Osteocyte (in vitro differentiated cells): ENCODE results near the gene ATP7B. TPM values are rescaled to one million over a fixed set of nuclear protein-coding genes. Genes with fewer than 3 reads are reported as not detected.
"Not testable (repeated sequence)": the region's sequence is repeated elsewhere in the genome, so short reads cannot be mapped to it uniquely, and the experiment has no call there.

Experiments used
- DNase-seq: peaks from one replicate; pipeline ENCODE4 v3.0.0; 2021; ENCODE audit warnings: mixed read lengths; ENCODE audit not compliant: unreplicated experiment; ENCODE audit errors: extremely low spot score
- H3K27ac Mint-ChIP-seq: one replicate; pipeline ENCODE4 v1.8.0; 2021; ENCODE audit warnings: mild to moderate bottlenecking, mixed read lengths; ENCODE audit not compliant: unreplicated experiment
- H3K27me3 Mint-ChIP-seq: one replicate; pipeline ENCODE4 v1.8.0; 2021; ENCODE audit warnings: mixed read lengths; ENCODE audit not compliant: unreplicated experiment
- H3K36me3 Mint-ChIP-seq: one replicate; pipeline ENCODE4 v1.8.0; 2021; ENCODE audit warnings: mixed read lengths; ENCODE audit not compliant: unreplicated experiment
- H3K4me1 Mint-ChIP-seq: one replicate; pipeline ENCODE4 v1.8.0; 2021; ENCODE audit warnings: mixed read lengths; ENCODE audit not compliant: unreplicated experiment
- H3K4me3 Mint-ChIP-seq: one replicate; pipeline ENCODE4 v1.8.0; 2021; ENCODE audit warnings: mild to moderate bottlenecking, moderate library complexity, mixed read lengths; ENCODE audit not compliant: unreplicated experiment
- H3K9me3 Mint-ChIP-seq: one replicate; pipeline ENCODE4 v1.8.0; 2021; ENCODE audit warnings: mixed read lengths; ENCODE audit not compliant: unreplicated experiment
- total RNA-seq: library from RNA; stranded (reverse); gene quantifications from 2 replicates; pipeline ENCODE4 v1.2.1, GENCODE V29; 2021
- TF ChIP-seq, protein P1 (sequence below): fragments of 200-600 bp; sonication (generic); IDR thresholded peaks from 2 replicates; pipeline ENCODE4 v1.5.0; 2021; ENCODE audit warnings: antibody characterized with exemption, mild to moderate bottlenecking, moderate library complexity

Gene ATP7B
- total RNA-seq, 1 donor from 2014 or later: 10.4 TPM

DNA sequence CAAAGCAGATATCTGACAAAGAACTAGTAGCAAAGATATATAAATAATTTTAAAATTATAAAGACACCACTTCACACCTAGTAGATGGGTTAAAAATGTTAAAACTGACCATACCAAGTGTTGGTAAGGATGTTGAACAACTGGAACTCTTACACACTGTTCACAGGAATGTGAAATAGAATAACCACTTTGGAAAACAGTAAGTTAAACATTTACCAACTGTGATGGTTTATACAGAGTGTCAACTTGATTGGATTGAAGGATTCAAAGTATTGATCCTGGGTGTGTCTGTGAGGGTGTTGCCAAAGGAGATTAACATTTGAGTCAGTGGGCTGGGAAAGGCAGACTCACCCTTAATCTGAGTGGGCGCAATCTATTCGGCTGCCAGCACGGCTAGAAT, 32.4 kb upstream of the ATP7B start:
- Mint-ChIP-seq H3K4me1 (no peaks in the 10 kb centered on the region), H3K27ac (no peak overlapping the region), H3K36me3 (no peaks in the 10 kb centered on the region), H3K9me3 (peaks cover 5% of the 10 kb centered on the region), H3K4me3 (no peak overlapping the region), H3K27me3 (no peaks in the 10 kb centered on the region)
- no peak for DNase-seq
- TF ChIP-seq, protein P1, sequence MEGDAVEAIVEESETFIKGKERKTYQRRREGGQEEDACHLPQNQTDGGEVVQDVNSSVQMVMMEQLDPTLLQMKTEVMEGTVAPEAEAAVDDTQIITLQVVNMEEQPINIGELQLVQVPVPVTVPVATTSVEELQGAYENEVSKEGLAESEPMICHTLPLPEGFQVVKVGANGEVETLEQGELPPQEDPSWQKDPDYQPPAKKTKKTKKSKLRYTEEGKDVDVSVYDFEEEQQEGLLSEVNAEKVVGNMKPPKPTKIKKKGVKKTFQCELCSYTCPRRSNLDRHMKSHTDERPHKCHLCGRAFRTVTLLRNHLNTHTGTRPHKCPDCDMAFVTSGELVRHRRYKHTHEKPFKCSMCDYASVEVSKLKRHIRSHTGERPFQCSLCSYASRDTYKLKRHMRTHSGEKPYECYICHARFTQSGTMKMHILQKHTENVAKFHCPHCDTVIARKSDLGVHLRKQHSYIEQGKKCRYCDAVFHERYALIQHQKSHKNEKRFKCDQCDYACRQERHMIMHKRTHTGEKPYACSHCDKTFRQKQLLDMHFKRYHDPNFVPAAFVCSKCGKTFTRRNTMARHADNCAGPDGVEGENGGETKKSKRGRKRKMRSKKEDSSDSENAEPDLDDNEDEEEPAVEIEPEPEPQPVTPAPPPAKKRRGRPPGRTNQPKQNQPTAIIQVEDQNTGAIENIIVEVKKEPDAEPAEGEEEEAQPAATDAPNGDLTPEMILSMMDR: no peak

- Mint-ChIP-seq H3K27me3 (no peaks in the 10 kb centered on the region), H3K4me3 (no peak overlapping the region), H3K9me3 (no peaks in the 10 kb centered on the region), H3K27ac (no peak overlapping the region), H3K4me1 (no peaks in the 10 kb centered on the region), H3K36me3 (no peaks in the 10 kb centered on the region)
- DNase-seq: no peak
- TF ChIP-seq, protein P1: no peak
Measured at GRCh38 chr13:52036037-52036436, 24.8 kb upstream of the ATP7B start.

DNA sequence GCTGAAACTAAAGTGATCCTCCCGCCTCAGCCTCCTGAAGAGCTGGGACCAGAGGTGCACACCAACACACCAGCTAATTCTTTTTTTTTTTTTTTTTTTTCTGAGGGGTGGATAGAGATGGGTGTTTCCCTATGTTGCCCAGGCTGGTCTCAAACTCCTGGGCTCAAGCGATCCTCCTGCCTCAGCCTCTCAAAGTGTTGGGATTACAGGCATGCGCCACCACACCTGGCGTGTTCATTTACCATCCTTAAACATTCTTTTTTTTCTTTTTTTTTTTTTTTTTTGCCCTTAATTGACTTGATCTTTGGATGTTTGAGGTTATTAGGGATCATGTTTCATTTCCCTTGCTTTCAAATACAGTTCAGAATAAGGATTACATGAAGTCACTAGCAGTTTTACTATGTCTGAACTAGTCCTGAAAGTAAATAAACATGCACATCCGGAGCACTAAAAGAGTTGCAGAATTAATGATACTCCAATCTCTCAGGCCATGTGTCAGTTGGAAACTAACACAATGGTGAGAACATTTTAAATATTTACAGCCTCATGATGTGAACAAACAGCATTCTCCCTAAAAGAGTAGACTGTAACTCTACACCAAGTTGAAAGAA, 23.5 kb upstream of the ATP7B start:
- Mint-ChIP-seq H3K27ac (no peak overlapping the region), H3K9me3 (no peaks in the 10 kb centered on the region), H3K27me3 (no peaks in the 10 kb centered on the region), H3K4me3 (no peak overlapping the region), H3K4me1 (no peaks in the 10 kb centered on the region), H3K36me3 (peaks cover 8% of the 10 kb centered on the region)
- TF ChIP-seq, protein P1: no peak
- no peak for DNase-seq

- TF ChIP-seq, protein P1: no peak
- no peak overlapping the region for H3K27ac Mint-ChIP-seq
- H3K27me3 Mint-ChIP-seq: no peaks in the 10 kb centered on the region
- no peak for DNase-seq
- H3K4me3 Mint-ChIP-seq: no peak overlapping the region
- H3K4me1 Mint-ChIP-seq: no peaks in the 10 kb centered on the region
- peaks cover 5% of the 10 kb centered on the region for H3K9me3 Mint-ChIP-seq
- H3K36me3 Mint-ChIP-seq: peaks cover 25% of the 10 kb centered on the region
Measured at GRCh38 chr13:52033039-52033438, 21.8 kb upstream of the ATP7B start.

DNA sequence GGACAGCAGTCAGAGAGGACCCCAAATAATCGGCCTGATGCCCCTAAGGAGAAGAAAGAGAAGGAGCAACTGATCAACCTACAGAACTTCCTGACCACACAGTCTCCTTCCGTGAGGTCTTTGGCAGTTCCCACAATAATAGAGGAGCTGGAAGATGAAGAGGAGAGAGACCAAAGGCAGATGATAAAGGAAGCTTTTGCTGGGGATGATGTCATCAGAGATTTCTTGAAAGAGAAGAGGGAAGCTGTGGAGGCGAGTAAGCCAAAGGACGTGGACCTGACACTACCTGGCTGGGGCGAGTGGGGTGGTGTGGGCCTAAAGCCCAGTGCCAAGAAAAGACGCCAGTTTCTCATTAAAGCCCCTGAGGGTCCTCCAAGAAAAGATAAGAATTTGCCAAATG, 19.2 kb upstream of the ATP7B start:
- H3K27me3 Mint-ChIP-seq, H3K4me1 Mint-ChIP-seq, H3K4me3 Mint-ChIP-seq, H3K27ac Mint-ChIP-seq, DNase-seq: not testable (repeated sequence)
- H3K36me3 Mint-ChIP-seq: peaks cover 46% of the 10 kb centered on the region
- peaks cover 20% of the 10 kb centered on the region for H3K9me3 Mint-ChIP-seq

DNA sequence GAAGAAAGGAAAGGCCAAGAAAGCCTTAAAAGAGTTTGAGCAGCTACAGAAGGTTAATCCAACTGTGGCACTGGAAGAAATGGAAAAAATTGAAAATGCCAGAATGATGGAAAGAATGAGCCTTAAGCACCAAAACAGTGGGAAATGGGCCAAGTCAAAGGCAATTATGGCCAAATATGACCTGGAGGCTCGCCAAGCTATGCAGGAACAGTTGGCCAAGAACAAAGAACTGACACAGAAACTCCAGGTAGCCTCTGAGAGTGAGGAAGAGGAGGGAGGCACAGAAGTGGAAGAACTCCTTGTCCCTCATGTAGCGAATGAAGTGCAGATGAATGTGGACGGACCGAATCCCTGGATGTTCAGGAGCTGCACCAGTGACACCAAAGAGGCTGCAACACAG, 18.3 kb upstream of the ATP7B start:
- DNase-seq: no peak
- H3K36me3 Mint-ChIP-seq: peaks cover 55% of the 10 kb centered on the region
- H3K27ac Mint-ChIP-seq: no peak overlapping the region
- H3K9me3 Mint-ChIP-seq: peaks cover 20% of the 10 kb centered on the region
- TF ChIP-seq, protein P1: no peak
- no peaks in the 10 kb centered on the region for H3K27me3 Mint-ChIP-seq
- no peak overlapping the region for H3K4me3 Mint-ChIP-seq
- H3K4me1 Mint-ChIP-seq: no peaks in the 10 kb centered on the region
